GM23338 (cell line): ENCODE measurements around the gene IFI6. TPM values are rescaled to one million over a fixed set of nuclear protein-coding genes. Genes with fewer than 3 reads are reported as not detected.

ENCODE experiments used
- ATAC-seq: fragments of 200-7000 bp; cut with Tn5 transposase; 3 replicates; pipeline ENCODE4 v1.9.1; 2020
- DNase-seq: peaks from one replicate; pipeline ENCODE4 v3.0.0-alpha.2; 2015; ENCODE audit warnings: low spot score
- H2AFZ ChIP-seq: fragments of 200-600 bp; sonication (generic); 2 replicates; pipeline ENCODE4 v1.8.0; 2016; ENCODE audit warnings: antibody characterized with exemption, mild to moderate bottlenecking, moderate library complexity
- H3F3A ChIP-seq: fragments of 200-600 bp; sonication (generic); replicated peaks from 2 replicates; pipeline ENCODE4 v1.8.0; 2017; ENCODE audit warnings: antibody characterized with exemption, mixed run types, low read depth
- H3K27ac ChIP-seq: fragments of 200-600 bp; sonication (generic); 2 replicates; pipeline ENCODE4 v1.6.1; 2016; ENCODE audit warnings: low read depth
- H3K27me3 ChIP-seq: fragments of 200-600 bp; sonication (generic); 2 replicates; pipeline ENCODE4 v1.8.0; 2016; ENCODE audit warnings: mild to moderate bottlenecking, mixed run types, moderate library complexity; ENCODE audit not compliant: insufficient read depth
- H3K36me3 ChIP-seq: fragments of 200-600 bp; sonication (generic); 2 replicates; pipeline ENCODE4 v1.8.0; 2016; ENCODE audit warnings: mild to moderate bottlenecking; ENCODE audit not compliant: insufficient read depth
- H3K4me1 ChIP-seq: fragments of 200-600 bp; sonication (generic); 2 replicates; pipeline ENCODE4 v1.8.0; 2016; ENCODE audit warnings: mild to moderate bottlenecking, moderate library complexity; ENCODE audit not compliant: insufficient read depth
- H3K4me2 ChIP-seq: fragments of 200-600 bp; sonication (generic); 2 replicates; pipeline ENCODE4 v1.7.1; 2017; ENCODE audit warnings: mixed run types
- H3K4me3 ChIP-seq: fragments of 200-600 bp; sonication (generic); 2 replicates; pipeline ENCODE4 v1.6.1; 2016; ENCODE audit warnings: mixed run types
- H3K79me2 ChIP-seq: fragments of 200-600 bp; sonication (generic); replicated peaks from 2 replicates; pipeline ENCODE4 v1.8.0; 2017; ENCODE audit warnings: mild to moderate bottlenecking; ENCODE audit not compliant: insufficient read depth
- H3K9me2 ChIP-seq: fragments of 200-600 bp; sonication (generic); 2 replicates; pipeline ENCODE4 v1.8.0; 2017; ENCODE audit not compliant: insufficient read depth
- H4K20me1 ChIP-seq: fragments of 200-600 bp; sonication (generic); replicated peaks from 2 replicates; pipeline ENCODE4 v1.8.0; 2017; ENCODE audit warnings: mild to moderate bottlenecking; ENCODE audit not compliant: insufficient read depth
- H3K27ac Mint-ChIP-seq: 2 replicates; pipeline ENCODE4 v1.8.0; 2020; ENCODE audit warnings: inconsistent platforms, mild to moderate bottlenecking, moderate library complexity, mixed read lengths
- H3K27me3 Mint-ChIP-seq: 3 replicates; pipeline ENCODE4 v1.8.0; 2022; ENCODE audit warnings: low read depth, mild to moderate bottlenecking, moderate library complexity, mixed read lengths, inconsistent platforms; ENCODE audit not compliant: insufficient read depth, poor library complexity
- H3K36me3 Mint-ChIP-seq: 3 replicates; pipeline ENCODE4 v1.8.0; 2021; ENCODE audit warnings: low read depth, mild to moderate bottlenecking, inconsistent platforms, moderate library complexity, mixed read lengths
- H3K4me1 Mint-ChIP-seq: 3 replicates; pipeline ENCODE4 v1.8.0; 2020; ENCODE audit warnings: mild to moderate bottlenecking, inconsistent platforms, mixed read lengths
- H3K4me3 Mint-ChIP-seq: 3 replicates; pipeline ENCODE4 v1.8.0; 2021; ENCODE audit warnings: moderate library complexity, mild to moderate bottlenecking, inconsistent platforms, mixed read lengths
- H3K9me3 Mint-ChIP-seq: 3 replicates; pipeline ENCODE4 v1.8.0; 2020; ENCODE audit warnings: moderate library complexity, mild to moderate bottlenecking, inconsistent platforms, mixed read lengths
- ETS1 ChIP-seq: IDR thresholded peaks from 2 replicates; pipeline ENCODE4 v1.6.1; 2016; ENCODE audit warnings: antibody characterized with exemption
- EZH2 ChIP-seq: fragments of 200-600 bp; sonication (generic); IDR thresholded peaks from one replicate; pipeline ENCODE4 v1.8.0; 2017; ENCODE audit warnings: antibody characterized with exemption, mild to moderate bottlenecking, low read depth; ENCODE audit not compliant: unreplicated experiment
- JUNB ChIP-seq: IDR thresholded peaks from one replicate; pipeline ENCODE4 v1.6.1; 2016; ENCODE audit warnings: antibody characterized with exemption; ENCODE audit not compliant: unreplicated experiment
- POLR2AphosphoS5 ChIP-seq: IDR thresholded peaks from 2 replicates; pipeline ENCODE4 v1.6.1; 2016; ENCODE audit warnings: antibody characterized with exemption, low read depth
- STAT1 ChIP-seq: IDR thresholded peaks from one replicate; pipeline ENCODE4 v1.6.1; 2016; ENCODE audit warnings: antibody characterized with exemption; ENCODE audit not compliant: unreplicated experiment
- ZNF114 ChIP-seq: fragments of 250-450 bp; sonication (Bioruptor Pico); IDR thresholded peaks from 2 replicates; pipeline ENCODE4 v1.5.0; 2020; ENCODE audit warnings: mild to moderate bottlenecking, moderate library complexity
- ZNF331 ChIP-seq: fragments of 250-450 bp; sonication (Bioruptor Pico); IDR thresholded peaks from 2 replicates; pipeline ENCODE4 v1.5.0; 2020; ENCODE audit warnings: low read depth, mild to moderate bottlenecking, moderate library complexity
- long read RNA-seq: library from polyadenylated mRNA; unstranded; transcript quantifications from one replicate; pipeline ENCODE4 v2.0.0, GENCODE V29; 2020; ENCODE audit not compliant: unreplicated experiment
- polyA plus RNA-seq: library from polyadenylated mRNA; unstranded; fragments of >200 nt; fragmentation: Nextera tagmentation; extraction: Ambion mirVana; gene quantifications from 2 replicates; pipeline ENCODE4 v1.2.1, GENCODE V29; 2016
- total RNA-seq: library from RNA; depleted of rRNA; stranded (reverse); fragments of >200 nt; shearing (Covaris generic); gene quantifications from 2 replicates; pipeline ENCODE4 v1.2.3, GENCODE V29; 2014; rRNA removed
- TF ChIP-seq, protein P1 (sequence below): IDR thresholded peaks from one replicate; pipeline ENCODE4 v1.6.1; 2018; ENCODE audit warnings: antibody characterized with exemption; ENCODE audit not compliant: unreplicated experiment
- TF ChIP-seq, protein P2 (sequence below), 2 experiments: fragments of 200-600 bp in 1 of 2; sonication (generic) in 1 of 2; conservative IDR thresholded peaks; 2 replicates each; pipeline versions ENCODE4 v1.5.1 to v1.6.1; 2016 to 2017; ENCODE audit warnings: antibody characterized with exemption in 2 of 2, low read depth in 2 of 2, mild to moderate bottlenecking in 2 of 2, moderate library complexity in 1 of 2

The IFI6 gene, protein sequence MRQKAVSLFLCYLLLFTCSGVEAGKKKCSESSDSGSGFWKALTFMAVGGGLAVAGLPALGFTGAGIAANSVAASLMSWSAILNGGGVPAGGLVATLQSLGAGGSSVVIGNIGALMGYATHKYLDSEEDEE
- 6.3 and 9.4 TPM in 2 replicates for total RNA-seq
- 15.6 and 16.0 TPM in 2 replicates for polyA plus RNA-seq
- long read RNA-seq, transcript IFI6-202 (5 exons, 841 nt) = major isoform, 7 of 9 reads
- long read RNA-seq, partial matches to known transcripts = 0 of 9 reads
- long read RNA-seq, other reads (novel, unspliced or antisense) = 1 of 9 reads

DNA sequence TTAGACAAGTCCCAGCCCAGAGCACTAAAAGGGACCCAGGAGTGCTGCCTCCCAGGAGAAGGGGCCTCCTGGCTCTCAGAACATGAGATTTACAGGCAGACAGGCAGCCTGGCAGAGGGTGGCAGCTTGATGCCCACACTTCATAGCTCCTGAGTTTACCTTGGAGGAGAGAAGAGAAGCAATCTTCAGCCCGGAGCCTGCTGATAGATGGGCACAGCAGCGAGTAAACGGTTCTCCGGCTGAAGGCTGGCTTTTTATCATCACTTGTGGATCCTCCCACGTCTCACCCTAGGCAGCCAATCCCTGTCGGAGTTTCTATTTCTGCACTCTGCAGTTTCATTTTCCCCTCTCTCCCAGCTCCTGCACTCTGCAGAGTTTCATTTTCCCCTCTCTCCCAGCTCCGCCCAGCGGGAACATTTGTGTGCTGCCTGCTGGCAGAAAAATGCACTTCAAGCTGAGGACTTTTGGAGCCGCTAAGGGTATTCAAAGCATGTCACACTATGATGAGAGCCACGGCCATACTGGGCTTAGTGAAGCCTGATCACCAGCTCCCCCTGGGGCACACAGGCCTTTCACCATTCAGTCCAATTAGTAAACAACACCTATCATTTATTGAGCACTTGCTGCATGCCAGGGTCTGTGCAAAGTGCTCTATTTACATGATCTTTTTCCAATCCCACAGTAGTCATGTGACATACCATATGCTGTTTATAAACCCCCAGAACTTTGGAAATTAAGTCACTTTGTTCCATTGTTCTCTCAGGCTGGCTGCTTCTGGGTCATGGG lies at the start of gene IFI6:
Gene IFI6 (minus strand): TSS at position 229 of the 786 bp plus-strand sequence. CDS start 2,878 bp downstream, outside the sequence.
- Mint-ChIP-seq H3K4me1 (peaks cover 12% of the 10 kb centered on the region; the same call in 2 of the 3 replicates), H3K9me3 (no peaks in the 10 kb centered on the region), H3K27me3 (peaks cover 4% of the 10 kb centered on the region), H3K4me3 (peak within 1 kb of the TSS; percentile 71), H3K36me3 (no peaks in the 10 kb centered on the region), H3K27ac (peak within 1 kb of the TSS; percentile 63)
- Histone ChIP-seq H3K9me2 (no peaks in the 10 kb centered on the region), H3K27me3 (peaks cover 11% of the 10 kb centered on the region), H3K36me3 (no peaks in the 10 kb centered on the region), H3K4me3 (peak within 1 kb of the TSS; percentile 36), H2AFZ (peak within 1 kb of the TSS; percentile 60; the same call in 1 of the 2 replicates), H3K27ac (no peak within 1 kb of the TSS), H4K20me1 (no peaks in the 10 kb centered on the region), H3K4me1 (no peaks in the 10 kb centered on the region; the same call in 1 of the 2 replicates), H3F3A (peaks cover 10% of the 10 kb centered on the region; the same call in 1 of the 2 replicates), H3K4me2 (peak within 1 kb of the TSS; percentile 69), H3K79me2 (no peaks in the 10 kb centered on the region)
- TF ChIP-seq, protein P1, sequence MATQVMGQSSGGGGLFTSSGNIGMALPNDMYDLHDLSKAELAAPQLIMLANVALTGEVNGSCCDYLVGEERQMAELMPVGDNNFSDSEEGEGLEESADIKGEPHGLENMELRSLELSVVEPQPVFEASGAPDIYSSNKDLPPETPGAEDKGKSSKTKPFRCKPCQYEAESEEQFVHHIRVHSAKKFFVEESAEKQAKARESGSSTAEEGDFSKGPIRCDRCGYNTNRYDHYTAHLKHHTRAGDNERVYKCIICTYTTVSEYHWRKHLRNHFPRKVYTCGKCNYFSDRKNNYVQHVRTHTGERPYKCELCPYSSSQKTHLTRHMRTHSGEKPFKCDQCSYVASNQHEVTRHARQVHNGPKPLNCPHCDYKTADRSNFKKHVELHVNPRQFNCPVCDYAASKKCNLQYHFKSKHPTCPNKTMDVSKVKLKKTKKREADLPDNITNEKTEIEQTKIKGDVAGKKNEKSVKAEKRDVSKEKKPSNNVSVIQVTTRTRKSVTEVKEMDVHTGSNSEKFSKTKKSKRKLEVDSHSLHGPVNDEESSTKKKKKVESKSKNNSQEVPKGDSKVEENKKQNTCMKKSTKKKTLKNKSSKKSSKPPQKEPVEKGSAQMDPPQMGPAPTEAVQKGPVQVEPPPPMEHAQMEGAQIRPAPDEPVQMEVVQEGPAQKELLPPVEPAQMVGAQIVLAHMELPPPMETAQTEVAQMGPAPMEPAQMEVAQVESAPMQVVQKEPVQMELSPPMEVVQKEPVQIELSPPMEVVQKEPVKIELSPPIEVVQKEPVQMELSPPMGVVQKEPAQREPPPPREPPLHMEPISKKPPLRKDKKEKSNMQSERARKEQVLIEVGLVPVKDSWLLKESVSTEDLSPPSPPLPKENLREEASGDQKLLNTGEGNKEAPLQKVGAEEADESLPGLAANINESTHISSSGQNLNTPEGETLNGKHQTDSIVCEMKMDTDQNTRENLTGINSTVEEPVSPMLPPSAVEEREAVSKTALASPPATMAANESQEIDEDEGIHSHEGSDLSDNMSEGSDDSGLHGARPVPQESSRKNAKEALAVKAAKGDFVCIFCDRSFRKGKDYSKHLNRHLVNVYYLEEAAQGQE = no peak
- TF ChIP-seq, protein P2, sequence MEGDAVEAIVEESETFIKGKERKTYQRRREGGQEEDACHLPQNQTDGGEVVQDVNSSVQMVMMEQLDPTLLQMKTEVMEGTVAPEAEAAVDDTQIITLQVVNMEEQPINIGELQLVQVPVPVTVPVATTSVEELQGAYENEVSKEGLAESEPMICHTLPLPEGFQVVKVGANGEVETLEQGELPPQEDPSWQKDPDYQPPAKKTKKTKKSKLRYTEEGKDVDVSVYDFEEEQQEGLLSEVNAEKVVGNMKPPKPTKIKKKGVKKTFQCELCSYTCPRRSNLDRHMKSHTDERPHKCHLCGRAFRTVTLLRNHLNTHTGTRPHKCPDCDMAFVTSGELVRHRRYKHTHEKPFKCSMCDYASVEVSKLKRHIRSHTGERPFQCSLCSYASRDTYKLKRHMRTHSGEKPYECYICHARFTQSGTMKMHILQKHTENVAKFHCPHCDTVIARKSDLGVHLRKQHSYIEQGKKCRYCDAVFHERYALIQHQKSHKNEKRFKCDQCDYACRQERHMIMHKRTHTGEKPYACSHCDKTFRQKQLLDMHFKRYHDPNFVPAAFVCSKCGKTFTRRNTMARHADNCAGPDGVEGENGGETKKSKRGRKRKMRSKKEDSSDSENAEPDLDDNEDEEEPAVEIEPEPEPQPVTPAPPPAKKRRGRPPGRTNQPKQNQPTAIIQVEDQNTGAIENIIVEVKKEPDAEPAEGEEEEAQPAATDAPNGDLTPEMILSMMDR (conservative IDR thresholded peaks at IDR 0.05; ENCODE audit: low read depth in 2 of 2) = peak in 1 of 2 experiments; percentile 34; a peak in 3 of 4 replicates
- DNase-seq = peak; percentile 89
- ATAC-seq = peak; percentile 86

GRCh38 chr1:27719286-27720251 lies 47.6 kb upstream of the IFI6 start:
- Mint-ChIP-seq H3K4me3 (no peak overlapping the region), H3K27me3 (peaks cover 2% of the 10 kb centered on the region), H3K27ac (no peak overlapping the region), H3K9me3 (peaks cover 6% of the 10 kb centered on the region), H3K36me3 (no peaks in the 10 kb centered on the region), H3K4me1 (peaks cover 6% of the 10 kb centered on the region)
- Histone ChIP-seq H3K4me1 (peaks cover 2% of the 10 kb centered on the region; the same call in 1 of the 2 replicates), H2AFZ (peak overlapping the region; percentile 29; the same call in 1 of the 2 replicates), H3K4me2 (no peak overlapping the region), H4K20me1 (no peaks in the 10 kb centered on the region), H3K27me3 (no peaks in the 10 kb centered on the region), H3K36me3 (no peaks in the 10 kb centered on the region), H3K9me2 (no peaks in the 10 kb centered on the region), H3K27ac (no peak overlapping the region), H3K4me3 (no peak overlapping the region), H3K79me2 (no peaks in the 10 kb centered on the region), H3F3A (peaks cover 3% of the 10 kb centered on the region; the same call in 1 of the 2 replicates)
- ATAC-seq (no peak), DNase-seq (peak; percentile 12)
- TF ChIP-seq ZNF331 (CRISPR knock-in tag) (no peak), EZH2 (no peak), POLR2AphosphoS5 (no peak), JUNB (no peak), STAT1 (no peak), ZNF114 (CRISPR knock-in tag) (no peak), ETS1 (no peak)
- TF ChIP-seq, protein P1 = no peak
